Gastrocnemius medialis (tissue), 4 donors: ENCODE measurements around the gene RNU1-1.
"Not testable (repeated sequence)": the region's sequence is repeated elsewhere in the genome, so short reads cannot be mapped to it uniquely, and the experiment has no call there.

Experiments used
- CTCF ChIP-seq, 5 experiments: fragments of 450-650 bp in 3 of 5; fragments of 200-600 bp in 2 of 5; sonication (generic) in 2 of 5; IDR thresholded peaks in 4 of 5; conservative IDR thresholded peaks in 1 of 5; 1 replicate in 4 of 5; 2 replicates in 1 of 5; pipeline ENCODE4 v1.5.1; 2016 to 2019; ENCODE audit warnings: antibody characterized with exemption in 5 of 5, mild to moderate bottlenecking in 3 of 5, moderate library complexity in 3 of 5
- POLR2A ChIP-seq, 2 donors: fragments of 450-650 bp; IDR thresholded peaks; one replicate each; pipeline ENCODE4 v1.6.1; 2017; ENCODE audit warnings: antibody characterized with exemption in 2 of 2, mild to moderate bottlenecking in 2 of 2, moderate library complexity in 2 of 2

GRCh38 chr1:16493731-16494130, 20.4 kb downstream of the RNU1-1 start:
- not testable (repeated sequence) for TF ChIP-seq CTCF (IDR thresholded peaks at IDR 0.05 in 4 of 5, conservative IDR thresholded peaks at IDR 0.05 in 1 of 5); POLR2A (IDR thresholded peaks at IDR 0.05)
